ENCODE measurements around the gene MGAT4A. TPM values are rescaled to one million over a fixed set of nuclear protein-coding genes. Genes with fewer than 3 reads are reported as not detected.

MGAT4A gene
- 10 to 100 TPM; 71.9 to 76.7 TPM for total RNA-seq

DNA sequence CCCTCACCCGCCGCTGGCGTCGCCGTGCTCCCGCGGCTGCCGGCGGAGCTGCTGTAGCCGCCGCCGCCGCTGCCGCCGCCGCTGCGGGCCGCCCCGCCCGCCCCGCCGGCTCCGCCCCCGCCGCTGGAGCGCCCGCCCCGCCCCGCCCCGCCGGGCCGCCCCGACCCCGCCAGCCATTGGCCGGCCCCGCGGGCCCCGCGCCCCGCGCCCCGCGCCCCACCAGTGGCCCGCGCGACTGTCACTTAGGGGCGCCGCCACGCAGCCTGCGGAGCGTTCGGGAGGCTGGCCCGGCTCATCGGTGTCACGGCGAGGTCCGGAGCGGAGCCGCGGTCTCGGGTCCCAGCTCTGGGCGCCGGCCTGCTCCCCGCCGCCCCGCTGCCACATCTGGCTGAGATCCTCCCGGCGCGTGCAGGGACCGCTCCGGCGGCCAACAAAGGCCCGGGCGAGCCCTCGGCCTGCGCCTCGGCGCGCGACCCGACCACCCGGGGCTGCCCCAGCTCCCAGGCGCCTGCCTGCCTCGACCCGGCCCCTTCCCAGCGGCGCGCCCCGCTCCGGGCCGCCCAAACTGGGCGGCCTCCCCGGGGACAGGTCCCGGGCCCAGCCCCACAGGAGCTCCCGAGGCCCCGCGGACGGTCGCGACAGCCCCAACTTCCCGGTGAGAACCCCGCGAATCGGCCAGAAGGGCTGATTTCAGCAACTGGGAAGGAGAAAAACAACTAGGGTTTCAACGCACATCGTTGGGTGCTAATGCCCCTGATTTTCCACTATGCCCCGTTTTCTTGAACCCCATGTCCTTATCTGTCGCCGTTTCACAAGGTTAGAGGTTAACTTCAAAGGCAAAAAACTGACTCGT is at the start of gene MGAT4A:
TSS of gene MGAT4A (minus strand) at position 92 of the 853 bp plus-strand sequence. CDS start 4,800 bp downstream, outside the sequence.
- CTCF ChIA-PET: interaction anchor here (0.5 to 5.4 kb wide), 14 partner anchors 11 to 811 kb away, joined by 3 to 34 read pairs (median 4); no protein-coding TSS in a partner anchor
- peaks cover 8% of the 10 kb centered on the region for H3K36me3 Mint-ChIP-seq
- no peaks in the 10 kb centered on the region for H3K27me3 Mint-ChIP-seq
- H3K4me1 Mint-ChIP-seq (ENCODE audit: low read depth): peaks cover 61% of the 10 kb centered on the region
- H3K9me3 Mint-ChIP-seq: no peaks in the 10 kb centered on the region
- peak within 1 kb of the TSS; percentile 90 for H3K27ac Mint-ChIP-seq
- POLR2A ChIA-PET: interaction anchor here (0.6 to 5.2 kb wide), 20 partner anchors 8 to 276 kb away, joined by 3 to 28 read pairs (median 4); no protein-coding TSS in a partner anchor
- DNase-seq: peak; percentile 85
- H3K4me3 Mint-ChIP-seq: peak within 1 kb of the TSS; percentile 90
- intact Hi-C loops (cut with micrococcal nuclease): loop anchor here (2.0 to 10.0 kb wide), 8 partner anchors 38 to 606 kb away; partner anchors contain the start of genes COA5, EIF5B, LIPT1 and TSGA10

DNA sequence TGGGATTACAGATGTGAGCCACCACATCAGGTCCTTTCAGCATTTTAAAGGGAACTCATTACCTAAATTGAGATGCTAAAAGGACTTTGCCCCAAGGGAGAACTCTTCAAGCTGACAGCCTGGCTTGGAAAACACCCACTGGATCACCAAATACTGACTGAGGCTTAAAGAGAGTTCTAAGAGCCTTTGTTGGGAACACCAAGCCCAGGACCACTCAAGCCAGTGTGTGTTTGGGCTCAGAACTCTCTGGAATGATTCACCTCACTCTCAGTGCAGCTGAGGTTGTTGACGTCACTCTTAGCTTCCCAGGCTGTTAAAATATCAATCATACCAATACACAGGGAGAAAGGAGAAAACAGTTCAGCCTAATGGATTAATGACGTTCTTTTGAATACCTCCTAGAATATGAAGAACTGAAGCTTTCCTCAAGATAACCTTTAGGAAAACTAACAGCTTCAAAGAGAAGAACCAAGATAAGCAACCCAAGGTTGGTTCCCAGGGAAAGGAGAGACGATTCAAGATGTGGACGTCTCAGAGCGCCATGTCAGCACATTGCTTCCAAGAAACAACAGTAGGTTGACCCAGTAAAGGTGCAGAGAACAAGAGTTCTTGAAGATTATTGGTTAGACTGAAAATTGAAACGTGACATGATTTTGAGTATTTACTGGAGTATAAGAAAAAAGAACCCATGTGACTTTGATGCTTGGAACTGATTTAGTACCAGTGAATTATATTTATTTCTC is 48.0 kb upstream of the MGAT4A start:
- DNase-seq: no peak
- H3K9me3 Mint-ChIP-seq: peaks cover 10% of the 10 kb centered on the region
- no peak overlapping the region for H3K4me3 Mint-ChIP-seq
- intact Hi-C loops (cut with micrococcal nuclease): no loop called here
- ChIA-PET POLR2A (interaction anchor here (1.5 kb wide), 1 partner anchor 48 kb away, joined by 3 read pairs; the partner anchor contains the start of gene MGAT4A), CTCF (interaction anchor here (0.6 to 1.2 kb wide), 2 partner anchors 44 kb away, joined by 3 to 4 read pairs; no protein-coding TSS in a partner anchor)
- no peaks in the 10 kb centered on the region for H3K36me3 Mint-ChIP-seq
- no peaks in the 10 kb centered on the region for H3K27me3 Mint-ChIP-seq
- H3K27ac Mint-ChIP-seq: no peak overlapping the region
- peaks cover 3% of the 10 kb centered on the region for H3K4me1 Mint-ChIP-seq (ENCODE audit: low read depth)

DNA sequence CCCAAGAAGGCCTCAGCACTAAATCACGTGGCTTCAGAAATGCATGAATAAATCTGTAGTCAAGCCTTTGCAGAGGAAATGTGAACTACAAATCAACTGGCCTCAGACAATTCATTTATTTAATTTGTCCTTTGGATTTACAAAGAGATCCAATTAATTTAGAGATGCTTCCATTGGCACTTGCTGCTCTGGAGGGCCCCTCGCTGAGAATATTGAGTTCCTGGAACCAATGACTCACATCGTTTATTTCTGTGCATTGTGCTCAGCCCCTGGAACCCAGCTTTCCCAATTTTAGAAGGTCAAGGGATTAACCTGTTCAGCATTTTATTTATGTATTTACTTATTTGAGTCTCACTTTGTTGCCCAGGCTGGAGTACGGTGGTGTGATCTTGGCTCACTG is 47.2 kb upstream of the MGAT4A start:
- ChIA-PET POLR2A (interaction anchor here (1.5 kb wide), 1 partner anchor 47 kb away, joined by 3 read pairs; the partner anchor contains the start of gene MGAT4A), CTCF (interaction anchor here (1.2 kb wide), 1 partner anchor 43 kb away, joined by 3 read pairs; no protein-coding TSS in a partner anchor)
- DNase-seq: no peak
- no peaks in the 10 kb centered on the region for H3K27me3 Mint-ChIP-seq
- intact Hi-C loops (cut with micrococcal nuclease): no loop called here
- H3K27ac Mint-ChIP-seq: no peak overlapping the region
- no peaks in the 10 kb centered on the region for H3K36me3 Mint-ChIP-seq
- peaks cover 11% of the 10 kb centered on the region for H3K4me1 Mint-ChIP-seq (ENCODE audit: low read depth)
- peaks cover 10% of the 10 kb centered on the region for H3K9me3 Mint-ChIP-seq
- H3K4me3 Mint-ChIP-seq: no peak overlapping the region

DNA sequence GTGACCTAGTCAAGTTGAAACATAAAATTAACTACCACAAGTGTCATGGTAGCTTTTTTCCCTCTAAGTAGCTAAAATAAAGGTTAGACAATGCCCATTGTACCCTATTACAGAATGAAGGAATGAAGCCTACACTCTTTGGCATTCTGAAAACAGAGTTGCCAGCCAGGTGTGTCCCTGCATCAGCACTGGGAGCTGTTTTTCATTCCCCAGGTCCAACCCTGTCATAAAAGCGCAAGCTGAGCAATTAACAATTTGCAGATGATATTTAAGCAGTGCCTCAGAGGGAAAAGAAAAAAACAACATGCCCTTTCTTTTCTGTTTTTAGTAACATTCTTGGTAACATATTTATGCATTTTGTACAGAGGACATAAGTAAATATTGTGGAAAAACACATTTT is 46.8 kb upstream of the MGAT4A start:
- ChIA-PET POLR2A (interaction anchor here (1.5 kb wide), 1 partner anchor 47 kb away, joined by 3 read pairs; the partner anchor contains the start of gene MGAT4A), CTCF (no interaction called here)
- no peak for DNase-seq
- peaks cover 10% of the 10 kb centered on the region for H3K9me3 Mint-ChIP-seq
- H3K27ac Mint-ChIP-seq: no peak overlapping the region
- H3K4me1 Mint-ChIP-seq (ENCODE audit: low read depth): peaks cover 15% of the 10 kb centered on the region
- H3K36me3 Mint-ChIP-seq: no peaks in the 10 kb centered on the region
- no peak overlapping the region for H3K4me3 Mint-ChIP-seq
- no peaks in the 10 kb centered on the region for H3K27me3 Mint-ChIP-seq
- intact Hi-C loops (cut with micrococcal nuclease): no loop called here

DNA sequence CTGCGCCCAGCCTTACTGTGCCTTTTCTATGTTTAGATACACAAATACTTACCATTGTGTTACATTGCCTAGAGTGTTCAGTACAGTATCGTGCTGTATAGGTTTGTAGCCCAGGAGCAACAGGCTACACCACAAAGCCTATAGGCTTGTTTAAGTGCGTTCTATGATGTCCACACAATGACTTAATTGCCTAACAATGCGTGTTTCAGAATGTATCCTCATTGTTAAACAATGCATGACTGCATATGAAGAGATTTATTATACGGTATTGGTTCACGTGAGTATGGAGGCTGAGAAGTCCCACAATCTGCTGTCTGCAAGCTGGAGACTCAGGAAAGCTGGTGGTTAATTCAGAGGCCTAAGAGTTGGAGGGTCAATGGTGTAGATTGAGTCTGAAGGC is 46.1 kb upstream of the MGAT4A start:
- intact Hi-C loops (cut with micrococcal nuclease): no loop called here
- DNase-seq: no peak
- Mint-ChIP-seq H3K27ac (no peak overlapping the region), H3K4me3 (no peak overlapping the region), H3K36me3 (no peaks in the 10 kb centered on the region), H3K27me3 (no peaks in the 10 kb centered on the region), H3K9me3 (peaks cover 5% of the 10 kb centered on the region), H3K4me1 (ENCODE audit: low read depth) (peaks cover 22% of the 10 kb centered on the region)
- CTCF ChIA-PET: interaction anchor here (0.7 kb wide), 1 partner anchor 49 kb away, joined by 5 read pairs; no protein-coding TSS in a partner anchor
- POLR2A ChIA-PET: interaction anchor here (1.5 kb wide), 1 partner anchor 46 kb away, joined by 3 read pairs; the partner anchor contains the start of gene MGAT4A

DNA sequence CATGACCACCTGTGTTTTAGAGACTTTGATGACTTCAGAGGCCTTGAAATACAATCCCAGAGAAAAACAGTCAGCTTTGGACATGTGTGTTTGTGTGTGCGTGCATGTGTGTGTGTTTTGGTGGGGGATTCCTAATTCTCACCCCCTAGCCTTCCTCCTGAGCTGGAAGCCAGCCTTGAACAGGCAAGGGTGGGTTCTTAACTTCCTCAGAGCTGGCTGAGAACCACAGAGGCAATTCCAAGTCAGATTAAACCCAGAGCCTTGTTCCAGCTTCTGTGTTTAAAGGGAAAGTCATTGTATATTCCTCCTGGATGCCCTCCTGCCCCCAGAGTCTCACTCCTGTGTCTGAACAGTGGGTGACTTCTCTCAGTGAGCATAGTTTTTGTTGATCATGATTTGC is 45.2 kb upstream of the MGAT4A start:
- no peak overlapping the region for H3K4me3 Mint-ChIP-seq
- ChIA-PET CTCF (interaction anchor here (0.6 kb wide), 1 partner anchor 44 kb away, joined by 3 read pairs; no protein-coding TSS in a partner anchor), POLR2A (no interaction called here)
- H3K36me3 Mint-ChIP-seq: no peaks in the 10 kb centered on the region
- no peak for DNase-seq
- H3K27me3 Mint-ChIP-seq: no peaks in the 10 kb centered on the region
- H3K9me3 Mint-ChIP-seq: no peaks in the 10 kb centered on the region
- H3K27ac Mint-ChIP-seq: no peak overlapping the region
- H3K4me1 Mint-ChIP-seq (ENCODE audit: low read depth): peaks cover 30% of the 10 kb centered on the region
- intact Hi-C loops (cut with micrococcal nuclease): no loop called here

- Mint-ChIP-seq H3K4me1 (ENCODE audit: low read depth) (peaks cover 35% of the 10 kb centered on the region), H3K4me3 (no peak overlapping the region), H3K27me3 (no peaks in the 10 kb centered on the region), H3K27ac (peak overlapping the region; percentile 2), H3K36me3 (peaks cover 3% of the 10 kb centered on the region), H3K9me3 (no peaks in the 10 kb centered on the region)
- POLR2A ChIA-PET: interaction anchor here (0.6 kb wide), 1 partner anchor 46 kb away, joined by 4 read pairs; no protein-coding TSS in a partner anchor
- intact Hi-C loops (cut with micrococcal nuclease): no loop called here
- DNase-seq: no peak
- CTCF ChIA-PET: interaction anchor here (0.6 to 0.9 kb wide), 2 partner anchors 35 to 68 kb away, joined by 3 to 4 read pairs; no protein-coding TSS in a partner anchor
Measured at GRCh38 chr2:98775146-98775986, 44.4 kb upstream of the MGAT4A start.

- intact Hi-C loops (cut with micrococcal nuclease): no loop called here
- Mint-ChIP-seq H3K27ac (no peak overlapping the region), H3K27me3 (no peaks in the 10 kb centered on the region), H3K4me3 (no peak overlapping the region), H3K36me3 (peaks cover 3% of the 10 kb centered on the region), H3K4me1 (ENCODE audit: low read depth) (peaks cover 48% of the 10 kb centered on the region), H3K9me3 (no peaks in the 10 kb centered on the region)
- ChIA-PET CTCF (interaction anchor here (1.1 kb wide), 1 partner anchor 125 kb away, joined by 4 read pairs; no protein-coding TSS in a partner anchor), POLR2A (interaction anchor here (0.9 kb wide), 1 partner anchor 55 kb away, joined by 3 read pairs; no protein-coding TSS in a partner anchor)
- DNase-seq: no peak
Measured at GRCh38 chr2:98773907-98774306, 43.0 kb upstream of the MGAT4A start.

- no peak for DNase-seq
- H3K4me3 Mint-ChIP-seq: peak overlapping the region; percentile 27
- H3K9me3 Mint-ChIP-seq: no peaks in the 10 kb centered on the region
- ChIA-PET POLR2A (interaction anchor here (0.9 to 3.7 kb wide), 2 partner anchors 42 to 56 kb away, joined by 3 to 28 read pairs; partner anchors contain the start of gene MGAT4A), CTCF (interaction anchor here (0.8 to 1.1 kb wide), 2 partner anchors 124 to 139 kb away, joined by 4 read pairs; no protein-coding TSS in a partner anchor)
- H3K27ac Mint-ChIP-seq: peak overlapping the region; percentile 95
- H3K4me1 Mint-ChIP-seq (ENCODE audit: low read depth): peaks cover 56% of the 10 kb centered on the region
- intact Hi-C loops (cut with micrococcal nuclease): no loop called here
- H3K27me3 Mint-ChIP-seq: no peaks in the 10 kb centered on the region
- peaks cover 3% of the 10 kb centered on the region for H3K36me3 Mint-ChIP-seq
Measured at GRCh38 chr2:98773169-98773568, 42.2 kb upstream of the MGAT4A start.

GRCh38 chr2:98772536-98772935 is 41.6 kb upstream of the MGAT4A start:
- peaks cover 62% of the 10 kb centered on the region for H3K4me1 Mint-ChIP-seq (ENCODE audit: low read depth)
- peak overlapping the region; percentile 95 for H3K27ac Mint-ChIP-seq
- POLR2A ChIA-PET: interaction anchor here (0.6 to 3.7 kb wide), 3 partner anchors 25 to 55 kb away, joined by 3 to 28 read pairs (median 3); partner anchors contain the start of gene MGAT4A
- no peaks in the 10 kb centered on the region for H3K9me3 Mint-ChIP-seq
- CTCF ChIA-PET: interaction anchor here (1.1 to 3.1 kb wide), 3 partner anchors 15 to 123 kb away, joined by 3 to 16 read pairs (median 8); no protein-coding TSS in a partner anchor
- H3K36me3 Mint-ChIP-seq: peaks cover 3% of the 10 kb centered on the region
- intact Hi-C loops (cut with micrococcal nuclease): no loop called here
- peak overlapping the region; percentile 92 for H3K4me3 Mint-ChIP-seq
- H3K27me3 Mint-ChIP-seq: no peaks in the 10 kb centered on the region
- no peak for DNase-seq
